Psoas muscle (tissue), 8 donors: Measurements from ENCODE around the gene SDSL. TPM values are rescaled to one million over a fixed set of nuclear protein-coding genes. Genes with fewer than 3 reads are reported as not detected.

Experiments
- ATAC-seq, 4 donors: fragments of 200-7000 bp; cut with Tn5 transposase; one replicate each; pipeline ENCODE4 v1.9.1; 2020; ENCODE audit warnings: moderate library complexity in 3 of 4, mild to moderate bottlenecking in 2 of 4
- DNase-seq, 2 donors: peaks; one replicate each; pipeline ENCODE4 v3.0.0-alpha.2; 2020
- H3K27ac ChIP-seq: fragments of 200-600 bp; one replicate; pipeline ENCODE4 v1.8.0; 2022
- H3K27me3 ChIP-seq, 3 donors: fragments of 200-600 bp in 1 of 3; one replicate each; pipeline versions ENCODE4 v1.6.1 to v1.8.0; 2013 to 2022; ENCODE audit warnings: low read length in 2 of 3, mild to moderate bottlenecking in 2 of 3, moderate library complexity in 1 of 3; ENCODE audit not compliant: insufficient read depth in 3 of 3
- H3K36me3 ChIP-seq, 2 donors: fragments of 200-600 bp in 1 of 2; one replicate each; pipeline versions ENCODE4 v1.6.1 to v1.8.0; 2013 to 2022; ENCODE audit warnings: low read depth in 1 of 2, mild to moderate bottlenecking in 1 of 2, moderate library complexity in 1 of 2; ENCODE audit not compliant: insufficient read depth in 1 of 2
- H3K4me1 ChIP-seq: fragments of 200-600 bp; one replicate; pipeline ENCODE4 v1.8.0; 2022
- H3K4me3 ChIP-seq: fragments of 200-600 bp; one replicate; pipeline ENCODE4 v1.8.0; 2022; ENCODE audit warnings: mild to moderate bottlenecking
- H3K9me3 ChIP-seq: fragments of 200-600 bp; one replicate; pipeline ENCODE4 v1.8.0; 2022
- CTCF ChIP-seq: fragments of 200-600 bp; IDR thresholded peaks from one replicate; pipeline ENCODE4 v1.8.0; 2022; ENCODE audit warnings: antibody characterized with exemption
- WGBS, 3 donors: extraction: QIAGEN DNeasy Blood & Tissue Kit; methylation state at CpG; one replicate each; pipeline versions ENCODE4 v1.1.6 to v1.1.7; 2013; 5-methylcytosine and 5-hydroxymethylcytosine counted together
- intact Hi-C, 2 donors: fragments of 100-400 bp; cut with DNase I; formaldehyde crosslinking; loops; one replicate each; pipeline versions ENCODE4 v1.11.0 to v1.14.2; 2022
- polyA plus RNA-seq, 3 donors: library from polyadenylated mRNA; stranded (reverse); fragments of 200-250 nt; gene quantifications; one replicate each; pipeline ENCODE4 v1.2.3, GENCODE V29; 2013
- total RNA-seq, 4 donors: library from RNA; stranded (reverse); fragmentation: NEBNext Ultra II Directional in 2 of 4; extraction: Animal tissue kit (Norgen Biotek cat#: 25700) in 2 of 4; gene quantifications; one replicate each; pipeline versions ENCODE4 v1.2.1 to v1.2.4, GENCODE V29; 2021 to 2023
- donor health status: healthy with polysubstance abuse.
- donor health status: DM: no; HTN: no; CAD: no; lungs with moderate emphysema.
- donor health status: Bipolar disorder and iron deficiency.
- donor health status: healthy.
- donor health status: DM: yes; HTN: yes; CAD: no.
- donor health status: DM: no; HTN: no; CAD: no.
- donor health status: DM: no; HTN: no; CAD: no.
- donor health status: DM: yes; HTN: yes; CAD: no.

Gene SDSL
- total and polyA plus RNA-seq, 7 donors: 0.48 to 6.0 (median 0.97) TPM

- no peaks in the 10 kb centered on the region for H3K9me3 ChIP-seq
- intact Hi-C loops: no loop called here
- TF ChIP-seq CTCF: no peak
- DNase-seq (no peak), ATAC-seq (no peak)
- no peaks in the 10 kb centered on the region for H3K36me3 ChIP-seq
- H3K27me3 ChIP-seq: peaks cover under 1 to 96% (median 46%) of the 10 kb centered on the region in 3 donors
- H3K27ac ChIP-seq: no peak overlapping the region
- H3K4me1 ChIP-seq: no peaks in the 10 kb centered on the region
- no peak overlapping the region for H3K4me3 ChIP-seq
- 1% methylated on average over 50 of the region's 50 CpGs for WGBS, 3 donors
Measured at GRCh38 chr12:113475451-113476175, 53.4 kb downstream of the SDSL start.

GRCh38 chr12:113476176-113476986, 54.2 kb downstream of the SDSL start:
- Histone ChIP-seq H3K27ac (no peak overlapping the region), H3K4me3 (no peak overlapping the region), H3K27me3 (peaks cover 0 to 96% (median 40%) of the 10 kb centered on the region in 3 donors), H3K9me3 (no peaks in the 10 kb centered on the region), H3K36me3 (no peaks in the 10 kb centered on the region), H3K4me1 (no peaks in the 10 kb centered on the region)
- DNase-seq (no peak), ATAC-seq (no peak)
- intact Hi-C loops: no loop called here
- WGBS, 3 donors: 1 to 2% (median 1%) methylated on average over 31 to 58 of the region's 58 CpGs
- TF ChIP-seq CTCF: no peak

- H3K9me3 ChIP-seq: no peaks in the 10 kb centered on the region
- H3K36me3 ChIP-seq: no peaks in the 10 kb centered on the region
- TF ChIP-seq CTCF: no peak
- no peak overlapping the region for H3K27ac ChIP-seq
- H3K4me1 ChIP-seq: no peaks in the 10 kb centered on the region
- H3K27me3 ChIP-seq: peaks cover 0 to 96% (median 42%) of the 10 kb centered on the region in 3 donors
- DNase-seq (no peak), ATAC-seq (no peak)
- no peak overlapping the region for H3K4me3 ChIP-seq
- 1 to 2% (median 1%) methylated on average over 7 of the region's 7 CpGs for WGBS, 3 donors
- intact Hi-C loops: no loop called here
Measured at GRCh38 chr12:113477171-113477841, 55.1 kb downstream of the SDSL start.

GRCh38 chr12:113477842-113478215, 55.6 kb downstream of the SDSL start:
- Histone ChIP-seq H3K4me1 (no peaks in the 10 kb centered on the region), H3K4me3 (no peak overlapping the region), H3K27ac (no peak overlapping the region), H3K9me3 (no peaks in the 10 kb centered on the region), H3K27me3 (peaks cover 0 to 94% (median 40%) of the 10 kb centered on the region in 3 donors), H3K36me3 (no peaks in the 10 kb centered on the region)
- DNase-seq (no peak), ATAC-seq (no peak)
- 4 to 12% (median 7%) methylated on average over 3 of the region's 3 CpGs for WGBS, 3 donors
- no peak for TF ChIP-seq CTCF
- intact Hi-C loops: no loop called here
